ENCODE data around the gene TMEM88. TPM values are rescaled to one million over a fixed set of nuclear protein-coding genes. Genes with fewer than 3 reads are reported as not detected.
A peak's percentile ranks its signal among the peaks of the same experiment; 100 is the strongest.

The TMEM88 gene
- total RNA-seq, 1 experiment from 2014 or later = 1.5 TPM

DNA sequence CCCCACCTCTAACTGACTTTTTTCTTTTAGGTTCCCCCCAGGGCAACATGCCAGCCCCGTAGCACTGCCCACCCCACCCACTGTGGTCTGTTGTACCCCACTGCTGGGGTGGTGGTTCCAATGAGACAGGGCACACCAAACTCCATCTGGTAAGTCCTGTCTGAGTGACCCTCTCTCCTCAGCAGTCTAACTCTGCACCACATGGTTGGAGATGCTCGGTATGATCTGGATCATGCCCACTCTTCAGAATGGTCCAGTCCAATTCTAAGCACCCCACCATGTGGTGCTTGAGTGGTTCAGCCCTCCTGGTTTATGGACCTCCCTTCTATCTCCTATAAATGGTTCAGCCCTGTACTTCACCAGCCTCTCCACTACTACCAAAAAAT lies 15.0 kb upstream of the TMEM88 start:
- Histone ChIP-seq H3K4me1 (ENCODE audit: insufficient read depth, low read length) (peaks cover 34% of the 10 kb centered on the region), H3K4me2 (ENCODE audit: low read length) (no peak overlapping the region), H3K4me3 (ENCODE audit: low read length) (no peak overlapping the region), H3K9me2 (replicated peaks; ENCODE audit: low read length) (no peaks in the 10 kb centered on the region), H4K20me1 (ENCODE audit: low read length) (no peaks in the 10 kb centered on the region), H3F3A (ENCODE audit: low read length, unreplicated experiment) (no peaks in the 10 kb centered on the region), H3K27me3 (ENCODE audit: low read length) (no peaks in the 10 kb centered on the region), H3K9me3 (ENCODE audit: low read length) (no peaks in the 10 kb centered on the region), H3K27ac (ENCODE audit: low read length) (no peak overlapping the region), H3K9ac (ENCODE audit: low read length) (no peak overlapping the region), H3K79me2 (ENCODE audit: low read length) (peaks cover 33% of the 10 kb centered on the region), H2AFZ (ENCODE audit: low read length) (no peak overlapping the region), H3K36me3 (ENCODE audit: low read depth, low read length) (no peaks in the 10 kb centered on the region)
- no peak for ATAC-seq
- ChIA-PET CTCF (no interaction called here), POLR2A (ENCODE audit: unreplicated experiment) (no interaction called here)
- no TSS peak for BruUV-seq (replicated peaks)
- DNase-seq = no peak
- TF ChIP-seq EZH2phosphoT487 (IDR thresholded peaks at IDR 0.05; ENCODE audit: borderline replicate concordance, low read length) (no peak), EZH2 (IDR thresholded peaks at IDR 0.05; ENCODE audit: low read length, unreplicated experiment) (no peak), CTCF (conservative IDR thresholded peaks at IDR 0.05; ENCODE audit: low read depth, low read length) (no peak)
- intact Hi-C loops (cut with micrococcal nuclease) = loop anchor here (5.0 kb wide), 1 partner anchor 98 kb away; no protein-coding TSS in a partner anchor

- Histone ChIP-seq H3K9me2 (replicated peaks; ENCODE audit: low read length) (no peaks in the 10 kb centered on the region), H2AFZ (ENCODE audit: low read length) (no peak overlapping the region), H3K4me2 (ENCODE audit: low read length) (peak overlapping the region; percentile 88), H3K79me2 (ENCODE audit: low read length) (peaks cover 39% of the 10 kb centered on the region), H4K20me1 (ENCODE audit: low read length) (no peaks in the 10 kb centered on the region), H3K27me3 (ENCODE audit: low read length) (no peaks in the 10 kb centered on the region), H3K4me1 (ENCODE audit: insufficient read depth, low read length) (peaks cover 40% of the 10 kb centered on the region), H3K9ac (ENCODE audit: low read length) (no peak overlapping the region), H3F3A (ENCODE audit: low read length, unreplicated experiment) (no peaks in the 10 kb centered on the region), H3K36me3 (ENCODE audit: low read depth, low read length) (no peaks in the 10 kb centered on the region), H3K27ac (ENCODE audit: low read length) (no peak overlapping the region), H3K9me3 (ENCODE audit: low read length) (no peaks in the 10 kb centered on the region), H3K4me3 (ENCODE audit: low read length) (no peak overlapping the region)
- no peak for DNase-seq
- ATAC-seq = no peak
- CTCF ChIA-PET = no interaction called here
- no TSS peak for BruUV-seq (replicated peaks)
- TF ChIP-seq EZH2phosphoT487 (IDR thresholded peaks at IDR 0.05; ENCODE audit: borderline replicate concordance, low read length) = no peak
- no peak for TF ChIP-seq EZH2 (IDR thresholded peaks at IDR 0.05; ENCODE audit: low read length, unreplicated experiment)
- no peak for TF ChIP-seq CTCF (conservative IDR thresholded peaks at IDR 0.05; ENCODE audit: low read depth, low read length)
- POLR2A ChIA-PET (ENCODE audit: unreplicated experiment) = no interaction called here
- intact Hi-C loops (cut with micrococcal nuclease) = loop anchor here (5.0 kb wide), 1 partner anchor 98 kb away; no protein-coding TSS in a partner anchor
These were observed 14.4 kb upstream of the TMEM88 start for GRCh38 chr17:7840441-7840840.

DNA sequence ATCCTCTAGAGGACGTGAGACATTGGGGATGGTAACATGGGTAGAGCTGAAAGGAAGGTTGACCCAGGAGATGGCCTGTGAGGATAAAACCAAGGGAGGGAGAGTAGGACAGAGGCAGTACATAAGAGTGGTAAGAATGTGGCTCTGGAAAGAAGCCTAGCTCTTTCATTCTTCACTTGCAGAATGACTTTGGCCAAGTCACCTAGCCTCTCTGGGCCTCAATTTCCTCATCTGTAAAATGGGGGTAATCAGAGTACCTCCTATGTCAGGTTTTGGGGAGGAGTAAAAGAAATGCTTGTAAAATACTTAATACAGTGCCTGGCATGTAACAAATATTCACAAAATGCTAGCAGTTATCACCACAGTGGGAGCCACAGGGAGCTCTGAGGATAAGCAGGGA lies 14.0 kb upstream of the TMEM88 start:
- ATAC-seq (no peak), DNase-seq (no peak)
- H3K4me1 ChIP-seq (ENCODE audit: insufficient read depth, low read length) = peaks cover 42% of the 10 kb centered on the region
- no peaks in the 10 kb centered on the region for H3K9me2 ChIP-seq (replicated peaks; ENCODE audit: low read length)
- peaks cover 43% of the 10 kb centered on the region for H3K79me2 ChIP-seq (ENCODE audit: low read length)
- H3K4me3 ChIP-seq (ENCODE audit: low read length) = peak overlapping the region; percentile 84
- ChIA-PET CTCF (no interaction called here), POLR2A (ENCODE audit: unreplicated experiment) (no interaction called here)
- no peaks in the 10 kb centered on the region for H3K36me3 ChIP-seq (ENCODE audit: low read depth, low read length)
- H4K20me1 ChIP-seq (ENCODE audit: low read length) = no peaks in the 10 kb centered on the region
- no peak overlapping the region for H2AFZ ChIP-seq (ENCODE audit: low read length)
- H3K27ac ChIP-seq (ENCODE audit: low read length) = peak overlapping the region; percentile 98
- H3K9me3 ChIP-seq (ENCODE audit: low read length) = no peaks in the 10 kb centered on the region
- intact Hi-C loops (cut with micrococcal nuclease) = loop anchor here (5.0 kb wide), 1 partner anchor 99 kb away; no protein-coding TSS in a partner anchor
- H3K9ac ChIP-seq (ENCODE audit: low read length) = peak overlapping the region; percentile 100
- no TSS peak for BruUV-seq (replicated peaks)
- H3K27me3 ChIP-seq (ENCODE audit: low read length) = no peaks in the 10 kb centered on the region
- H3F3A ChIP-seq (ENCODE audit: low read length, unreplicated experiment) = no peaks in the 10 kb centered on the region
- H3K4me2 ChIP-seq (ENCODE audit: low read length) = peak overlapping the region; percentile 88
- TF ChIP-seq CTCF (conservative IDR thresholded peaks at IDR 0.05; ENCODE audit: low read depth, low read length) = no peak
- no peak for TF ChIP-seq EZH2 (IDR thresholded peaks at IDR 0.05; ENCODE audit: low read length, unreplicated experiment)
- no peak for TF ChIP-seq EZH2phosphoT487 (IDR thresholded peaks at IDR 0.05; ENCODE audit: borderline replicate concordance, low read length)

Measured in PC-3 (cell line).